Measurements from ENCODE around the gene LY6G6D. TPM values are rescaled to one million over a fixed set of nuclear protein-coding genes. Genes with fewer than 3 reads are reported as not detected.
A peak's percentile ranks its signal among the peaks of the same experiment; 100 is the strongest.

The LY6G6D gene
- total RNA-seq, 1 donor from 2014 or later, result not detected

DNA sequence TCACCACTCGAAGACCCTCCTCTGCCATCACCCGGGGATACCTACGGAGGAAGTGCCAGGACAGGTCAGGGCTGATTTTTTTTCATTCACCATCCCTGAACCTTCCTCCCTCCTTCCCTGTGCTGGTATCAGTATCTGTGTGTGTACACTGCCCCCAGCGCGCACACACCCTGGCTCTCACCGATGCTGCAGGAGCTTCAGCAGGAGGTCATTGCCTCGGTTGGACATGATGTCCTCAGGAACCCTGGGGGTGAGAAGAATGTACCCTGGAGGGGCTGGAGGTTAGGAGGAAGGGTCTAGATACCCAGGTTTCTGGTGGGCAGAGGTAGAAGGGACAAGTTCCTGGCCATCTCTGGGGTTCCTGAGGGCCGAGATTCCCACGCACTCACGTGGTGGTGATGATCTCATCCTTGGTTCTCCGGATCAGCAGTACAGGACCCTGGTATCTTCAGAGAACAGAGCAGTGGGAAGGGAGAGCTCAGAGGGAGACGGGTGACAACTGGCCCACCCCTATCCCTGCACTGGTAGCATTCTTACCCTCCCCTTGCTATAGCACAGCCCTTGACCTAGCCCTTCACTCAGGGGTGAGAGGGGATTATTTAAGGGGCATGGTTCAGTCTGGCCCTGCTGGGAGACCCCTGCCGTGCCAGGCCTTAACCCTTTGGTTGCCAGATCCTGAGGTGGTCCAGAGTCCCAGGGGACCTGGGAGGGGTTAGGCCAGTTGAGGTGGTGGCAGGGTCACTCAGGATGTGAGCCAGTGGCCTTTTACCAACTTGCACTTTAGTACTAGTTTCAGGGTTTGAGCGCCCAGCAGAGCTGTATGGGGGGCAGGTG lies 27.1 kb upstream of the LY6G6D start:
- H3K4me1 Mint-ChIP-seq, result peaks cover 4% of the 10 kb centered on the region
- no peak for DNase-seq
- H3K27ac Mint-ChIP-seq, result no peak overlapping the region
- H3K27me3 Mint-ChIP-seq, result no peaks in the 10 kb centered on the region
- H3K4me3 Mint-ChIP-seq, result no peak overlapping the region
- intact Hi-C loops (cut with micrococcal nuclease), result no loop called here
- no peaks in the 10 kb centered on the region for H3K9me3 Mint-ChIP-seq
- peaks cover 42% of the 10 kb centered on the region for H3K36me3 Mint-ChIP-seq (ENCODE audit: low read depth)

DNA sequence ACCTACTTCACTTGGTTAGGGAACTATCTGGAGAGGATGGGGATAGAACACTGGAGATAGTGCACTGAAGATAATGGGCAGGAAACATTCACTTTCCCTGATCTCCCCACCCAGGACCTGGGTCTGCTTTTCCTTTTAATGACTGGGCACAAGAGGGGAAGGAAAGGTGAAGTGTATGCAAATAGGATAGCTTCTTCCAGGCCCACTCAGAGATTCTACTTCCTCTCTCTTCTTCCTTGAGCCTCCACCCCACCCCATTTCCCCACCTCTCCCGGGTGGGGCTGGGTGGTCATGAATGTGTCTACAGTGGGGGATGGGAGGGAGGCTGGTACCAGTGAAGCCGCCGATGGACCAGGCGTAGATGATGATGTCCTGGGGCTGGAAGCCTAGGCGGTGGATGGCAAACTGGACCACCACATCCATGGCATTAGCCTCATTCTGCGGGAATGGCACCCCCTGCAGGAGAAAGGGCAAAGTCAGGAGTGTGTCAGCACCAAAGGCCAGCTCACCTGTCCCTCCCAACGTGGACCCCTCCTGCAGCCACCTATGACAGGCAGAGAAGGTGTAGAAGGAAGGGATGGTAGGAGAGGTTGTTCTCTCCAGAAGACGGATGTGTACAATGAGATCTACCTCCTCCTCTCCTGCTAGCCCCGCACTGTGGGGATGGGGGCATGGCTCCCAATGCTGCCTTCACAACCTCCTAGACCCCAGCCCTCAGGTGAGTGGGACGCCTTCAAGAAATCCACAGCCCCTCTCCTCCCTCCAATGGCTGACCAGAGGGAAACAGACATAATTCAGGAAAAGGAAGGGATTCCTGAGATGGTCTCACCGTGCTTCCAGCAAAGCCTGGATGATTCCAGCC lies 25.7 kb upstream of the LY6G6D start:
- H3K27me3 Mint-ChIP-seq, result no peaks in the 10 kb centered on the region
- no peaks in the 10 kb centered on the region for H3K9me3 Mint-ChIP-seq
- H3K27ac Mint-ChIP-seq, result peak overlapping the region; percentile 48
- H3K4me3 Mint-ChIP-seq, result no peak overlapping the region
- peak; percentile 69 for DNase-seq
- peaks cover 47% of the 10 kb centered on the region for H3K36me3 Mint-ChIP-seq (ENCODE audit: low read depth)
- intact Hi-C loops (cut with micrococcal nuclease), result no loop called here
- peaks cover 4% of the 10 kb centered on the region for H3K4me1 Mint-ChIP-seq

DNA sequence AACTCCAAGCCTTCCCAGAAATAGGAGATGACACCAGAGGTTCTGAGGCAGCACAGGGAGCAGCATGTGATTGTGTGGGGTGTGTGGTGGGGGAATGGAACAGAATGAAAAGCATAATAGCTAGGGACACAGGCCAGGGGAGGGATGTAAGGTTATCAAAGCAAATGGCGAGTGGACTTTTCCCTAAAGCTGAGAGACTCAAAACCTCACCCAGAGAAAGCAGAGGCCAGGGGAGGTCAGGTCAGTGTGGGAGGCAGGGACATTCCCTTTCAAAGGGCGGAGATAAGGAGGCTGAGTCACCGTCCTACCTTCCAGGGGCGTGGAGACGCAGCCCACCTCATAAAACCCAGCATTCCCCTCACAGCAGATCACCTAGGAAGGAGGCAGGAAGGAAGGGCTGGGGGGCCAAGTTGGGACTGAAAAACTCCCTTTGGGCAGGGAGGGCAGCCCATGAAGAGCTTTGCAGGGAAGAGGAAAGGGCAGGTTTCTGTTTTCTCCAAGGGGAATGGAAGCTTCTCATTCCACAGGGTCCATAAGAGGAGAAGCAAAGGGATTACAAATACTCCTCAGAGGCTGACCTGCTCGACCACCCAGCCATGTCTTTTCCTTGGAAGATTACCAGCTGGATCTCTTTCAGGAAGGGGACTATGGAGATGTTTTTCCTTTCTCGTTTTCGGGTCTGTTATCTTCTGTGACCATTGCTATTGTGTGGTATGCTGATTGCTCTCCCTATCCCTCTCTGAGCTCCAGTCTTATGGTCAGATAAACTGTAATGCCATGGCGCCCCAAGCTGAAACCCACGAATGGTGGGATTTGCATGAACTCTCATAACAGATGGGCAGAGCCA lies 24.7 kb upstream of the LY6G6D start:
- Mint-ChIP-seq H3K27ac (peak overlapping the region; percentile 3), H3K27me3 (no peaks in the 10 kb centered on the region), H3K9me3 (no peaks in the 10 kb centered on the region), H3K36me3 (ENCODE audit: low read depth) (peaks cover 46% of the 10 kb centered on the region), H3K4me1 (peaks cover 4% of the 10 kb centered on the region), H3K4me3 (no peak overlapping the region)
- intact Hi-C loops (cut with micrococcal nuclease), result no loop called here
- DNase-seq, result no peak

DNA sequence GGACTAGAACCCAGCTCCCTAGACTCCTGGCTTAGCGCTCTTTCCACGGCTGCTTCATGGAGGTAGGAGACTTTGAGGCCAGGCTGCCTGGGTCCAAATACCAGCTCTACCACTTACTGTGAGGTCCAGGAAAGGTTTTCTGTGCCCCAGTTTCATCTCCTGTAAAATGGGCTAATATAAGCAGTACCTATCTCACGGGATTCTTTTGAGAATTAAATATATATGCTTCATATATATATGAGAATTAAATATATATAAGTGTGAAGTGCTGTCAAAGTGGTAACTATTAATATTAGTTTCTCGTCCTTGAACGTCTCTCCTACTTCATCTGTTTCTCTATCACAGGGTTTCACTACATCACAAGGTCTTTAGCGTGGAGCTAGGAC lies 24.1 kb upstream of the LY6G6D start:
- H3K36me3 Mint-ChIP-seq (ENCODE audit: low read depth), result peaks cover 45% of the 10 kb centered on the region
- no peak overlapping the region for H3K4me3 Mint-ChIP-seq
- peak overlapping the region; percentile 51 for H3K27ac Mint-ChIP-seq
- no peak for DNase-seq
- no peaks in the 10 kb centered on the region for H3K27me3 Mint-ChIP-seq
- H3K4me1 Mint-ChIP-seq, result peaks cover 4% of the 10 kb centered on the region
- no peaks in the 10 kb centered on the region for H3K9me3 Mint-ChIP-seq
- intact Hi-C loops (cut with micrococcal nuclease), result no loop called here

DNA sequence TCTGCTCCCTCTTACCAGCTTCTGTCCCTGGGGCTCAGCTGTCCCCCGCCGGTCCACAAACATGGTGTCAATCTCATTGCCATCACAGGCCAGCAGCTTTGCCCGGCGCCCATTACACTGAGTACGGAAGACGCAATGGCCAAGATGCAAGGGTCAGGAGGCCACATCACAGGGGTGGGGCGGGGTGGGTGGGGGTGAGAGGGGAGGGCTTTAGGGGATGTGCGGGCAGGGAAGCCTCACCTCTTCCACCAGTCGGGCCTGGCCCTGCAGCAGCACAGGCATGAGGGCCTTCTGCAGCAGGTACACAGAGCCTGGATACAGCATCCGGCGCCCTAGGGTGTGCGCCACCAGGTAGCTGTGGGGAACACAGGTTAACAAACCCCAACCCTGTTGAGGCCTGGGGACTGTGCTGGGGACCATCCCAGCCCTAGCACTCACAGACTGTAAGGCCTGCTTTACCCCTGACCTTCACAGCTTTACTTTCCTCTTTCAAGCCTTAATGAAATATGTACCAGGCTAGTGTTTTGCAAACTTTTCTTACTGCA lies 23.5 kb upstream of the LY6G6D start:
- intact Hi-C loops (cut with micrococcal nuclease), result no loop called here
- peaks cover 45% of the 10 kb centered on the region for H3K36me3 Mint-ChIP-seq (ENCODE audit: low read depth)
- no peaks in the 10 kb centered on the region for H3K9me3 Mint-ChIP-seq
- no peaks in the 10 kb centered on the region for H3K27me3 Mint-ChIP-seq
- DNase-seq, result no peak
- H3K4me3 Mint-ChIP-seq, result no peak overlapping the region
- peaks cover 4% of the 10 kb centered on the region for H3K4me1 Mint-ChIP-seq
- no peak overlapping the region for H3K27ac Mint-ChIP-seq

DNA sequence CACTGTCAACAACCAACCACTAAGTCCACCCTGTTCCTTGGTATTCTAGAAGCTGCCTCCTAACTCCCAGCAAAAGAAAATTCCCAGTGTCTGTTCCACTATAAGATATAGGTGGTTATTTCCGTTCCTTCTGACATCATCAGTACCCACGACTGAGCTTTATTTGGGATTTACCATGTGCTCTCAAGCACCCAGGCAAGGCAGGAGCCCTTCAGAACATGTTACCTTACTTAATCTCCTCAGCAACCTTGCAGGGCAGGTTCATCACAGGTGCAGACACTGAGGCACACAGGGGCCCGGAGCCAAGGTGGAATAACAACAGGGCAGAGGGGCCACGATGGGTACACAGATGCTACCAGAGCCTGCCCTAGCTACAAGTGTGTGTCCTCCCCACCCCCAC lies 22.8 kb upstream of the LY6G6D start:
- Mint-ChIP-seq H3K4me1 (peaks cover 6% of the 10 kb centered on the region), H3K27me3 (no peaks in the 10 kb centered on the region), H3K27ac (no peak overlapping the region), H3K4me3 (no peak overlapping the region), H3K36me3 (ENCODE audit: low read depth) (peaks cover 47% of the 10 kb centered on the region), H3K9me3 (no peaks in the 10 kb centered on the region)
- DNase-seq, result no peak
- intact Hi-C loops (cut with micrococcal nuclease), result no loop called here

DNA sequence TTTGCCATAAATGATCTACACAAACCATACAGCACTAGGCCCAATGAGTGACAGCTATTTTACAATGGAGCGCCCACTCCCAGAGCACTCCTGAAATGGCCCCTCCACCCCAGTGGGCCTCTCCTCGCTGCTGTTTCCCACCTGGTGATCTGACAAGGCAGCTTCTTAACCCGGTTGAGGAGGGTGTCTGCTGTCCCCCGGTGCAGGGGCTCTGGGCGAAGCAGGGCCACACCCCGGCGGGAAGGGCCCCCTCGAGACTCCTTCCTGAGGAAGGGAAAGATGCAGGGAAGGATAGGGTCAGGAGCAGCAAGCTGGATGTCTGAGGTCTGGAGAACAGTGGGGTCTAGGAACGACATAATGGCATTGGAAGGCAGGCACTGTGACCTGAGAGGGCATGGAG lies 22.3 kb upstream of the LY6G6D start:
- Mint-ChIP-seq H3K9me3 (no peaks in the 10 kb centered on the region), H3K27ac (no peak overlapping the region), H3K27me3 (no peaks in the 10 kb centered on the region), H3K4me1 (peaks cover 11% of the 10 kb centered on the region), H3K36me3 (ENCODE audit: low read depth) (peaks cover 47% of the 10 kb centered on the region), H3K4me3 (no peak overlapping the region)
- intact Hi-C loops (cut with micrococcal nuclease), result no loop called here
- DNase-seq, result no peak

DNA sequence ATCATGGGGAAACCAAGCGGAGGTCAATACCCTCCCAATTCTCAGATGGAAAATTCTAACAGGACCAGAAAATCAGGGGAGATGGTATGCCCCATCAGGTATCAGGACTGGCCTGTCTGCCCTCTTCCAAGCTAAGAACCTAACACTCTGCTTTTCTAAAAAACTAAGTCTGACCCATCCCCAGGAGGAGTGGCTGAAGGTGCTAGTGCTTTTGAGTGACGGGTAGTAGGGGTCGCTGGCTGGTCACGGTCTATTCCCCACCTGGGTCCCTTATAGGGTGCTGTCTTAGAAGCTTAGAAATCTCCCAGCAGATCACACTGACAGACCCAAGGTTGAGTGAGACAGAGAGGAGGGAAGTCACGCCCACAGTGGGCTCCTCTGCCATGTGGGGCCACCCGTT lies 21.6 kb upstream of the LY6G6D start:
- no peak for DNase-seq
- Mint-ChIP-seq H3K36me3 (ENCODE audit: low read depth) (peaks cover 43% of the 10 kb centered on the region), H3K9me3 (no peaks in the 10 kb centered on the region), H3K27me3 (no peaks in the 10 kb centered on the region), H3K4me3 (no peak overlapping the region), H3K4me1 (peaks cover 12% of the 10 kb centered on the region), H3K27ac (no peak overlapping the region)
- intact Hi-C loops (cut with micrococcal nuclease), result no loop called here

DNA sequence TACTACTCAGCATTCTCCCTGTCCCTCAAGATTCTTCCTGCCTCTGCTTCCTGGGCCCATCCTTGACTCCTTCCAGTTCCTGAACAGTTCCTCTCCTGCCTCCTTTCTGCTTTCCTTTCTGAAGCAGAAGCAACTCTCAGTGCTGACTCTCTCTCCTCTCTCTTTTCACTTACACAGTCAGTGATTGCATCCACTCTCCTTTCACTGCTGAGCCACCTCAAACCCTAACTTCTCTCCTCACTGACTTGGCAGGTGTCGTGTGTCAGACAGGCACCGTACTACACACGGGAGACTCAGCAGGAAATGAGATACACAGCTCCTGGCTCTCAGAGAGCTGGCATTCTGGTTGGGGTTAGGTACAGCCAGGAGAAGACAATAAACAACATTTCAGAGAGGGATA lies 17.6 kb upstream of the LY6G6D start:
- H3K9me3 Mint-ChIP-seq, result no peaks in the 10 kb centered on the region
- H3K27me3 Mint-ChIP-seq, result no peaks in the 10 kb centered on the region
- no peak for DNase-seq
- peak overlapping the region; percentile 66 for H3K27ac Mint-ChIP-seq
- no peak overlapping the region for H3K4me3 Mint-ChIP-seq
- H3K36me3 Mint-ChIP-seq (ENCODE audit: low read depth), result peaks cover 32% of the 10 kb centered on the region
- H3K4me1 Mint-ChIP-seq, result peaks cover 24% of the 10 kb centered on the region
- intact Hi-C loops (cut with micrococcal nuclease), result no loop called here

DNA sequence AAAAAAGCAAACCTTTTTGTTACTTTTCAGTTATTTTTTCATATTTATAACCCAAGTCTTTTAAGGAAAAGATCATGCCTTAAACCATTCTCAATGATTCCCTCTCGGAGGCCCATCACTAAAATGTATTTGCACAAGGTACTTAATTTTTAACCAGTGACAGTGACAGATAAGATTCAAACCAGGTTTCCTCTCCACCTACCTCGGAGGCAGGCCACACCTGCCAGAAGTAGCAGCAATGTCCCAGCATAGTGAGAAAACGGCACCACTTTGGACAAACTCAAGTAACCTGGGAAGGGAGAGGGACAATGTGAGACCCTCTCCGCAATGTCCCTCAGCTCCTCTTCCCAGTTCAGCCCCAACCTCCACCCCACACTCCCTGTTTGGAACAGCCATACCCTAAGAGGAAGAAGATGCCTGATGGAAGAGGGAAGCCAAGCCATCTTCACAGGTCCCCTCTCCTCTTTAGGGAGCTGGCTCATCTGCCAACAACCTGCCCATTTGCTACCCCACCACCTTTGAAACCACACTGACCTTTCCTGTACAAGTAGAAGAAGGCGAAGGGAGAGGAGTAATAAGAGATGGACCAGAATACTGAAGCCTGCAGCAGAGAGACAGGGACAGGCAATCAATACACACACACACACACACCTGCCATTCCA lies 14.3 kb upstream of the LY6G6D start:
- H3K27ac Mint-ChIP-seq, result peak overlapping the region; percentile 10
- no peaks in the 10 kb centered on the region for H3K27me3 Mint-ChIP-seq
- peak overlapping the region; percentile 98 for H3K4me3 Mint-ChIP-seq
- DNase-seq, result no peak
- intact Hi-C loops (cut with micrococcal nuclease), result no loop called here
- peaks cover 30% of the 10 kb centered on the region for H3K4me1 Mint-ChIP-seq
- peaks cover 23% of the 10 kb centered on the region for H3K36me3 Mint-ChIP-seq (ENCODE audit: low read depth)
- H3K9me3 Mint-ChIP-seq, result no peaks in the 10 kb centered on the region

DNA sequence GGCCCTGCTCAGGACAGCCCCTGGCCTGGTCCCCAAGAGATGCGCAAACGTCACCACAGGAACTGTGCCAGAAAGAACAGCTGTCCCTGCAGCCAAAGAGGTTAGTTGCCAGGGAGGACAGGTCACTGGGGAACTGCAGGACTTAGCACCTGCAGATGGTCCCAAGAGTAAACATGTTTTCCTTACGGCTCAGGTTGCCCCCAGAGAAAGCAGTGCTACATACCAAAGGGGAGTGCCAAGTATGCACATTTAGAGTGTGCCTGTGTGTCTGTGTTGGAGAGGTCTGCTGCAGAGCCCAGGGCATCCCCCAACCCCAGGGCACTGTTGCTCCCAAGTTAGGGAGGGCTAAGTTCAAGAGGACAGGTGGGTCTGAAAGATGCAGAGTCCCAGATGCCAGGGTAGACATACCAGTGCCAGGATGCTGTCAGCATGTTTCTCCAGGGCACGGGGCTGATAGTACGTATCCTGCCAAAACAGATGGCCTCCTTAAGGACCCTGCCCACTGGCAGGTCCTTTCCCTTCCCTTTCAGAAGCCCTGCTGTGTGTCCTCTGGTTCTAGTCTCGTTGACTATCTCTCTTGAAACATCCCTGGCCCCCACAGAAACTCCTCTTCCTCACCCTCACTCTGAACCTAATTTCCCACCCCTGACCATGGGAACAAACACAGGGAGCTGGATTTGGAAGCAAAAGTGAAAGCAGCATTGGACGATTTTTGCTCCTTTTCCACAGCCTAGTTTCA lies 13.3 kb upstream of the LY6G6D start:
- intact Hi-C loops (cut with micrococcal nuclease), result loop anchor here (2.0 kb wide), 2 partner anchors 21 to 25 kb away; partner anchors contain the start of gene LY6G5C
- H3K27ac Mint-ChIP-seq, result peak overlapping the region; percentile 99

DNA sequence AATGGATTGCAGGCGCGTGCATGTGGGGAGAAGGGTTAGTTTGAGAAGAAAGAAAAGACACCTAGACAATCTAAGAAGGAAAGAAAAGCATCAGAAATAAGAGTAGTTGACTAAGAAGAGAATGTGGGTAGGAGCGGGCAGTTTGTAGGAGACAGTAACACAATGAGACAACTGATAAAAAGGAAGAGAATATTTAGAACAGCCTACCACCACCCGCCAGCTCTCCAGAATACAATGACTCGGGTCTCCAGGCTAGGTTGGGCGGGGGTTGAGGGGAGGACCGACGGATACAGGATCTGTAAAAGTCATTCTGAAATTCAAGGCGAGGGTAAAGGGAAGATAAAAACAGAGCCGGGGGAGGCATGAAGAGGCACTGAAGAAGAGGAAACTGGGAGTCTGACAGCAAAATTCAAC lies 12.7 kb upstream of the LY6G6D start:
- H3K9me3 Mint-ChIP-seq, result no peaks in the 10 kb centered on the region
- intact Hi-C loops (cut with micrococcal nuclease), result loop anchor here (2.0 kb wide), 2 partner anchors 22 to 24 kb away; partner anchors contain the start of gene LY6G5C
- peak overlapping the region; percentile 99 for H3K27ac Mint-ChIP-seq
- H3K27me3 Mint-ChIP-seq, result no peaks in the 10 kb centered on the region
- H3K4me3 Mint-ChIP-seq, result peak overlapping the region; percentile 98
- peaks cover 28% of the 10 kb centered on the region for H3K4me1 Mint-ChIP-seq
- H3K36me3 Mint-ChIP-seq (ENCODE audit: low read depth), result peaks cover 14% of the 10 kb centered on the region
- no peak for DNase-seq

More for the DNA sequence above, 13.3 kb upstream of the LY6G6D start:
- peaks cover 17% of the 10 kb centered on the region for H3K36me3 Mint-ChIP-seq (ENCODE audit: low read depth)
- no peaks in the 10 kb centered on the region for H3K9me3 Mint-ChIP-seq
- peaks cover 30% of the 10 kb centered on the region for H3K4me1 Mint-ChIP-seq
- H3K27me3 Mint-ChIP-seq, result no peaks in the 10 kb centered on the region
- DNase-seq, result no peak
- peak overlapping the region; percentile 98 for H3K4me3 Mint-ChIP-seq
